CD4-positive, alpha-beta T cell (primary cell): ENCODE measurements around the gene TBC1D17. TPM values are rescaled to one million over a fixed set of nuclear protein-coding genes. Genes with fewer than 3 reads are reported as not detected.

Experiments
- ATAC-seq: fragments of 200-7000 bp; cut with Tn5 transposase; one replicate; pipeline ENCODE4 v1.10.0; 2022; ENCODE audit warnings: mild to moderate bottlenecking; ENCODE audit not compliant: poor library complexity
- CTCF ChIA-PET: fragments of 350-600 bp; sonication (Branson Sonifier 250); formaldehyde crosslinking; loops from one replicate; lab custom pipeline; 2021; ENCODE audit warnings: antibody characterized with exemption, inconsistent platforms; lab: Charles Lee
- POLR2A ChIA-PET: fragments of 350-600 bp; sonication (Branson Sonifier 250); formaldehyde crosslinking; loops from one replicate; lab custom pipeline; 2021; ENCODE audit warnings: antibody characterized with exemption, inconsistent platforms; lab: Charles Lee
- DNase-seq, 14 experiments: peaks; one replicate each; pipeline ENCODE4 v3.0.0-alpha.2; 2013 to 2020; ENCODE audit warnings: mixed read lengths in 2 of 14
- H3K27ac ChIP-seq, 2 donors: one replicate each; pipeline versions ENCODE4 v1.5.1 to v1.7.0; 2013; ENCODE audit warnings: low read length in 2 of 2, low read depth in 1 of 2, mild to moderate bottlenecking in 1 of 2
- H3K27me3 ChIP-seq, 2 experiments: 1 replicate in 1 of 2; 2 replicates in 1 of 2; pipeline versions ENCODE4 v1.6.1 to v1.7.0; 2013; ENCODE audit warnings: low read length in 2 of 2, control low read depth in 1 of 2, mild to moderate bottlenecking in 1 of 2, moderate library complexity in 1 of 2; ENCODE audit not compliant: insufficient read depth in 2 of 2, control insufficient read depth in 1 of 2
- H3K36me3 ChIP-seq: one replicate; pipeline ENCODE4 v1.6.1; 2013; ENCODE audit warnings: low read length, control low read depth; ENCODE audit not compliant: insufficient read depth
- H3K4me1 ChIP-seq: one replicate; pipeline ENCODE4 v1.6.1; 2013; ENCODE audit warnings: low read length, control low read depth; ENCODE audit not compliant: insufficient read depth
- H3K4me3 ChIP-seq: one replicate; pipeline ENCODE4 v1.5.1; 2013; ENCODE audit warnings: mild to moderate bottlenecking, low read length, moderate library complexity
- H3K9me3 ChIP-seq, 2 experiments: 1 replicate in 1 of 2; 2 replicates in 1 of 2; pipeline versions ENCODE4 v1.6.1 to v1.7.0; 2013; ENCODE audit warnings: low read length in 2 of 2, mild to moderate bottlenecking in 2 of 2, control low read depth in 1 of 2, moderate library complexity in 1 of 2; ENCODE audit not compliant: control insufficient read depth in 1 of 2, insufficient read depth in 1 of 2
- H3K27ac Mint-ChIP-seq: one replicate; pipeline ENCODE4 v1.8.0; 2020; ENCODE audit warnings: mixed read lengths
- H3K27me3 Mint-ChIP-seq: one replicate; pipeline ENCODE4 v1.8.0; 2021; ENCODE audit warnings: mixed read lengths
- H3K36me3 Mint-ChIP-seq: one replicate; pipeline ENCODE4 v1.8.0; 2021; ENCODE audit warnings: low read depth, mixed read lengths
- H3K4me1 Mint-ChIP-seq: one replicate; pipeline ENCODE4 v1.8.0; 2021; ENCODE audit warnings: low read depth, mixed read lengths
- H3K4me3 Mint-ChIP-seq: one replicate; pipeline ENCODE4 v1.8.0; 2020; ENCODE audit warnings: mild to moderate bottlenecking, mixed read lengths
- H3K9me3 Mint-ChIP-seq: one replicate; pipeline ENCODE4 v1.8.0; 2020; ENCODE audit warnings: mixed read lengths
- CTCF ChIP-seq: fragments of 200-600 bp; IDR thresholded peaks from one replicate; pipeline ENCODE4 v1.8.0; 2022; ENCODE audit warnings: antibody characterized with exemption, mild to moderate bottlenecking
- intact Hi-C, 2 experiments: fragments of 100-400 bp; cut with DNase I in 1 of 2; cut with micrococcal nuclease in 1 of 2; formaldehyde crosslinking; loops; one replicate each; pipeline versions ENCODE4 v1.15.1 to v1.9.0; 2023 to 2025; cut with DNase I, micrococcal nuclease
- total RNA-seq, 174 experiments: library from RNA in 2 of 174; stranded (reverse) in 2 of 174; gene quantifications; one replicate each; pipeline ENCODE4 v1.2.3 and lab custom pipeline; 2021 to 2026

The TBC1D17 gene
- total RNA-seq, 2 experiments from 2014 or later: 35.5 to 35.8 TPM

- ChIA-PET POLR2A (no interaction called here), CTCF (no interaction called here)
- Mint-ChIP-seq H3K36me3 (peaks cover 46% of the 10 kb centered on the region), H3K9me3 (no peaks in the 10 kb centered on the region), H3K27me3 (no peaks in the 10 kb centered on the region), H3K4me1 (no peaks in the 10 kb centered on the region), H3K4me3 (no peak overlapping the region), H3K27ac (no peak overlapping the region)
- Histone ChIP-seq H3K36me3 (peaks cover 52% of the 10 kb centered on the region), H3K27ac (no peak overlapping the region), H3K4me3 (no peak overlapping the region), H3K9me3 (no peaks in the 10 kb centered on the region), H3K4me1 (no peaks in the 10 kb centered on the region), H3K27me3 (no peaks in the 10 kb centered on the region)
- ATAC-seq (no peak), DNase-seq (no peak)
- intact Hi-C loops: no loop called here
- no peak for TF ChIP-seq CTCF
Measured at GRCh38 chr19:49837009-49837310, 40.5 kb upstream of the TBC1D17 start.

GRCh38 chr19:49837425-49837824, 40.1 kb upstream of the TBC1D17 start:
- no peak overlapping the region for H3K4me3 Mint-ChIP-seq

GRCh38 chr19:49838885-49839588, 38.5 kb upstream of the TBC1D17 start:
- Histone ChIP-seq H3K9me3 (no peaks in the 10 kb centered on the region), H3K4me3 (no peak overlapping the region), H3K27me3 (no peaks in the 10 kb centered on the region), H3K4me1 (no peaks in the 10 kb centered on the region), H3K36me3 (peaks cover 31% of the 10 kb centered on the region), H3K27ac (no peak overlapping the region)
- CTCF ChIA-PET: interaction anchor here (1.2 kb wide), 1 partner anchor 599 kb away, joined by 3 read pairs; no protein-coding TSS in a partner anchor
- Mint-ChIP-seq H3K4me3 (no peak overlapping the region), H3K27me3 (no peaks in the 10 kb centered on the region), H3K9me3 (no peaks in the 10 kb centered on the region), H3K4me1 (no peaks in the 10 kb centered on the region), H3K36me3 (peaks cover 25% of the 10 kb centered on the region), H3K27ac (no peak overlapping the region)
- no peak for TF ChIP-seq CTCF
- POLR2A ChIA-PET: no interaction called here
- intact Hi-C loops: no loop called here
- DNase-seq (no peak), ATAC-seq (no peak)

More at GRCh38 chr19:49837425-49837824, 40.1 kb upstream of the TBC1D17 start:
- H3K9me3 ChIP-seq: no peaks in the 10 kb centered on the region
- intact Hi-C loops: no loop called here
- H3K4me1 Mint-ChIP-seq: no peaks in the 10 kb centered on the region
- H3K36me3 ChIP-seq: peaks cover 47% of the 10 kb centered on the region
- H3K9me3 Mint-ChIP-seq: no peaks in the 10 kb centered on the region
- H3K27ac Mint-ChIP-seq: no peak overlapping the region
- no peaks in the 10 kb centered on the region for H3K27me3 Mint-ChIP-seq
- H3K36me3 Mint-ChIP-seq: peaks cover 41% of the 10 kb centered on the region
- no peak overlapping the region for H3K4me3 ChIP-seq
- H3K27me3 ChIP-seq: no peaks in the 10 kb centered on the region
- ATAC-seq: no peak
- TF ChIP-seq CTCF: no peak
- ChIA-PET POLR2A (no interaction called here), CTCF (no interaction called here)
- H3K27ac ChIP-seq: no peak overlapping the region
- no peaks in the 10 kb centered on the region for H3K4me1 ChIP-seq
- no peak for DNase-seq
